Measurements from ENCODE around the gene ARHGEF12.

The ARHGEF12 gene

GRCh38 chr11:120398132-120398531 lies 61.9 kb downstream of the ARHGEF12 start:
- DNase-seq (ENCODE audit: low read depth, low spot score), result no peak
- no peaks in the 10 kb centered on the region for H3K4me1 ChIP-seq (ENCODE audit: control insufficient read depth, insufficient read depth, low read length)
- no peaks in the 10 kb centered on the region for H3K9me3 ChIP-seq (ENCODE audit: control insufficient read depth, insufficient read depth, low read length)
- no peaks in the 10 kb centered on the region for H3K36me3 ChIP-seq (ENCODE audit: control insufficient read depth, insufficient read depth, low read length)
- no peaks in the 10 kb centered on the region for H3K27me3 ChIP-seq (ENCODE audit: control insufficient read depth, insufficient read depth, low read length)
- H3K27ac ChIP-seq (ENCODE audit: low read length), result no peak overlapping the region
- H3K4me3 ChIP-seq (ENCODE audit: low read length), result no peak overlapping the region
- WGBS (ENCODE audit: insufficient coverage, insufficient read length), result 100% methylated on average over 1 of the region's 2 CpGs

DNA sequence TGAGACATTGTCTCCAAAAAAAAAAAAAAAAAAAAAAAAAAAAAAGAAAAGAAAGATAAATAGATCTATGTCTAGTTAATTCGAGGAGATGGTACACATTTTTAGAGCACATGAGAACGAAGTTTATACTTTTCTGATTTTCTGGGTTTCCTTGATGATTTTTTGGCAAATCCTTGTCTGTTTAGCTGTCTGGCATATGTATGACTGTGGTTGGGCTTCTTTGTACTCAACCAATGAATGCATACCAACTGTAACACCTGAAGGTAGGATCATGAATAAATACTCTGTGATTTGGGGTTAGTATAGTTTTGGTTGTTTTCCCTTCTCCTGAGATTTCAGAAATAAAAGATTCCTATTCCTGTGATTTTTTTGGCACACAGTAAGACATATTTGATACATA lies 63.1 kb downstream of the ARHGEF12 start:
- DNase-seq (ENCODE audit: low read depth, low spot score), result no peak
- Histone ChIP-seq H3K27me3 (ENCODE audit: control insufficient read depth, insufficient read depth, low read length) (no peaks in the 10 kb centered on the region), H3K27ac (ENCODE audit: low read length) (no peak overlapping the region), H3K36me3 (ENCODE audit: control insufficient read depth, insufficient read depth, low read length) (no peaks in the 10 kb centered on the region), H3K9me3 (ENCODE audit: control insufficient read depth, insufficient read depth, low read length) (no peaks in the 10 kb centered on the region), H3K4me3 (ENCODE audit: low read length) (no peak overlapping the region), H3K4me1 (ENCODE audit: control insufficient read depth, insufficient read depth, low read length) (no peaks in the 10 kb centered on the region)
- no CpG with 5 or more reads among the region's 2 CpGs for WGBS (ENCODE audit: insufficient coverage, insufficient read length)

DNA sequence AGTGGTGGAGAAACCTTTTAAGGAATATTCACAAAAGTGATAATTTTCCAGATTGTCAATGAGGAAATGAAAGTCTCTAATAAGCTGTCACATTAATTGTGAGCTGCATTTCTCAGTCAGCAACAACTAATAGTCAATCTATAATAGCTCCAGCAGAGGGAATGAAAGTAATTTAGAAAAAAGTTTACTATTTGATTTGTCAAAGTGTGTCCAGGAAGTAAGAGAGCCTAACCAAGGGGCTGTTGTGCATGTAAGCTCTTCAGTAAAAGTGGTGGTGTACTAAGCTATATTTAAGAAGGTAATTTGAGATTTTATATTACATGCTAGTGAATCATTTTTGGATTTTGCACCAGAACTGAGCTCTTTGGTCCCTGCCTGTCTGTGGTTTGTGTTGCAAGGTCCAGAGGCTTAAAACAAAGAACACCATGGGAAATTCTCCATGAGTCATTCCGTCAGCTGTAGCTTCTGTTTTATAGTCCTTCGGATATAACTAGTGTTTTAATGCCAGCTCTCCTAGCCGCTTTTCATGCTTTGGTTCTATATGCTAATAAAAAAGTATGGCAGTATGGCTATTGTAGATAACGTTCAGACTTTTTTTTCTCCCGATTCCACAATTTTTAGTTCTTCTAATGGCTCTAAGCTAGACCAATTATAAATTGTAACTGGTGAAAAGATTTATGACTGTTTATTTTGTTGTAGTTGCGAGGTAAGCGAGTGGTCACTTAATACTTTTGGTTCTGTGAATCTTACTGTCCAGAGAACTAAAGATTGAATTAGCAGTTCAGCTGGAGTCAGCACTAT lies 64.6 kb downstream of the ARHGEF12 start:
- no CpG with 5 or more reads among the region's 7 CpGs for WGBS (ENCODE audit: insufficient coverage, insufficient read length)
- Histone ChIP-seq H3K27ac (ENCODE audit: low read length) (no peak overlapping the region), H3K27me3 (ENCODE audit: control insufficient read depth, insufficient read depth, low read length) (no peaks in the 10 kb centered on the region), H3K9me3 (ENCODE audit: control insufficient read depth, insufficient read depth, low read length) (no peaks in the 10 kb centered on the region), H3K4me1 (ENCODE audit: control insufficient read depth, insufficient read depth, low read length) (no peaks in the 10 kb centered on the region), H3K36me3 (ENCODE audit: control insufficient read depth, insufficient read depth, low read length) (no peaks in the 10 kb centered on the region), H3K4me3 (ENCODE audit: low read length) (no peak overlapping the region)
- no peak for DNase-seq (ENCODE audit: low read depth, low spot score)

DNA sequence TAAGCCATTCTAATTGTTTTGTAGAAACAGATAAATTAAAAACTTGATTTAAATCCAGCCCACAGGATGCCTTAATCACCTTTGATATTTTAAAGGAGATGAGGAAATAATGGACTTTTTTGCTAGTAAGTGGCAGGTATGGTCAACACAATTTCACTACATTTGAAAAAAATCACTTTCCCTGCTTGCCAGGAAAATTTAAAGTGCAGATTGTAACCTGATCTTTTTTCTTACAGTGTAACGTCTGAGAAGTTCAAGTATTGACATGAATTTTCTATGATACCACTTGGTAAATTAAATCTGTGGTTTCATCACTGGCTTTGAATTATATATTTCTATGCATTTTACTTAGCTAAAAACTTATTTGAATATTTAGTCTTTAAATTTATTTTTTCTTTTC lies 65.3 kb downstream of the ARHGEF12 start:
- Histone ChIP-seq H3K36me3 (ENCODE audit: control insufficient read depth, insufficient read depth, low read length) (no peaks in the 10 kb centered on the region), H3K9me3 (ENCODE audit: control insufficient read depth, insufficient read depth, low read length) (no peaks in the 10 kb centered on the region), H3K27me3 (ENCODE audit: control insufficient read depth, insufficient read depth, low read length) (no peaks in the 10 kb centered on the region), H3K4me1 (ENCODE audit: control insufficient read depth, insufficient read depth, low read length) (no peaks in the 10 kb centered on the region), H3K27ac (ENCODE audit: low read length) (no peak overlapping the region), H3K4me3 (ENCODE audit: low read length) (no peak overlapping the region)
- WGBS (ENCODE audit: insufficient coverage, insufficient read length), result no CpG with 5 or more reads among the region's 1 CpG
- no peak for DNase-seq (ENCODE audit: low read depth, low spot score)

DNA sequence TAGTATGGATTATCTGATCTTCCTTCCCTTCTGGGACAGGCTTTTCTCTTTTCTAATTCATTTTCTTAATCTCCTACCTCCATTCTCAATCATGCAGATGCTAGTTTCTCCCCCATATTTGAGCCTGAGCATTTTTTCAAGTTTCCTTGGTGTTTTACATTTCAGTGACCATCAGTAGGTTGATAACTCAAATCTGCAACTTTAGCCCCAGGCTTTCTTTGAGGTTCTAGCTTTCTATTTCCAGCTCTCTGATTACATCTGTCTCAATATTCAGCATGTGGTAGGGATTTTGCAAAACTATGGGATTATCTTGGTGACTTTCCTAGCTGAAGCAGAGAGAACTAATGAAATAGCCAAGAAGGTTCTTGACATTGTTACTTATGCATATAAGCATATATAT lies 67.8 kb downstream of the ARHGEF12 start:
- Histone ChIP-seq H3K4me3 (ENCODE audit: low read length) (no peak overlapping the region), H3K9me3 (ENCODE audit: control insufficient read depth, insufficient read depth, low read length) (no peaks in the 10 kb centered on the region), H3K27me3 (ENCODE audit: control insufficient read depth, insufficient read depth, low read length) (no peaks in the 10 kb centered on the region), H3K36me3 (ENCODE audit: control insufficient read depth, insufficient read depth, low read length) (no peaks in the 10 kb centered on the region), H3K4me1 (ENCODE audit: control insufficient read depth, insufficient read depth, low read length) (no peaks in the 10 kb centered on the region), H3K27ac (ENCODE audit: low read length) (no peak overlapping the region)
- DNase-seq (ENCODE audit: low read depth, low spot score), result no peak

- no peak for DNase-seq (ENCODE audit: low read depth, low spot score)
- no peak overlapping the region for H3K27ac ChIP-seq (ENCODE audit: low read length)
- no peaks in the 10 kb centered on the region for H3K4me1 ChIP-seq (ENCODE audit: control insufficient read depth, insufficient read depth, low read length)
- no peak overlapping the region for H3K4me3 ChIP-seq (ENCODE audit: low read length)
- no peaks in the 10 kb centered on the region for H3K27me3 ChIP-seq (ENCODE audit: control insufficient read depth, insufficient read depth, low read length)
- WGBS (ENCODE audit: insufficient coverage, insufficient read length), result no CpG with 5 or more reads among the region's 6 CpGs
- no peaks in the 10 kb centered on the region for H3K36me3 ChIP-seq (ENCODE audit: control insufficient read depth, insufficient read depth, low read length)
- no peaks in the 10 kb centered on the region for H3K9me3 ChIP-seq (ENCODE audit: control insufficient read depth, insufficient read depth, low read length)
Observed at GRCh38 chr11:120404495-120404894, 68.3 kb downstream of the ARHGEF12 start.

DNA sequence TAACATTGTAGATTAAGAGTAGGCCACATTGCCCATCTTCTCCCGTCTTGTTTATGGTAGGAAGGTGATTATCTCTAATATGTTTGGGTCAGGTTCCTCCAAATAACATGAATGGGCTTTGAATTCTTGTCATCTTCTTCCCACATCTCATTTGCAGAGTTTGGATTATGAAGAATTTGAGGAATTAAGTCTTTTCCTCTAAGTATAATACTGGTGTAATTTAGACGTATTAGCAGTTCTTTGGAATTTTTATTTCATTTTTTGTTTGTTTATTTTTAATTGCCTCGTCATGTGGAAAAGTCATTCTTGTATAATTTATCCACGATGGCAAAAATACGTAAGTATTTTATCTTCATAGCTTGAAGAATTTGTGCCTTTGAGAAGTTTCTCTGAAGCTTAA lies 73.4 kb downstream of the ARHGEF12 start:
- no peaks in the 10 kb centered on the region for H3K4me1 ChIP-seq (ENCODE audit: control insufficient read depth, insufficient read depth, low read length)
- H3K4me3 ChIP-seq (ENCODE audit: low read length), result no peak overlapping the region
- no peaks in the 10 kb centered on the region for H3K36me3 ChIP-seq (ENCODE audit: control insufficient read depth, insufficient read depth, low read length)
- H3K27me3 ChIP-seq (ENCODE audit: control insufficient read depth, insufficient read depth, low read length), result no peaks in the 10 kb centered on the region
- no peak overlapping the region for H3K27ac ChIP-seq (ENCODE audit: low read length)
- H3K9me3 ChIP-seq (ENCODE audit: control insufficient read depth, insufficient read depth, low read length), result no peaks in the 10 kb centered on the region
- DNase-seq (ENCODE audit: low read depth, low spot score), result no peak
- WGBS (ENCODE audit: insufficient coverage, insufficient read length), result no CpG with 5 or more reads among the region's 5 CpGs

- no peaks in the 10 kb centered on the region for H3K27me3 ChIP-seq (ENCODE audit: control insufficient read depth, insufficient read depth, low read length)
- no peaks in the 10 kb centered on the region for H3K36me3 ChIP-seq (ENCODE audit: control insufficient read depth, insufficient read depth, low read length)
- no peak overlapping the region for H3K4me3 ChIP-seq (ENCODE audit: low read length)
- no peaks in the 10 kb centered on the region for H3K9me3 ChIP-seq (ENCODE audit: control insufficient read depth, insufficient read depth, low read length)
- H3K4me1 ChIP-seq (ENCODE audit: control insufficient read depth, insufficient read depth, low read length), result no peaks in the 10 kb centered on the region
- no peak for DNase-seq (ENCODE audit: low read depth, low spot score)
- no peak overlapping the region for H3K27ac ChIP-seq (ENCODE audit: low read length)
- WGBS (ENCODE audit: insufficient coverage, insufficient read length), result no CpG with 5 or more reads among the region's 8 CpGs
Observed at GRCh38 chr11:120410622-120411380, 74.6 kb downstream of the ARHGEF12 start.

- no peaks in the 10 kb centered on the region for H3K4me1 ChIP-seq (ENCODE audit: control insufficient read depth, insufficient read depth, low read length)
- no peak for DNase-seq (ENCODE audit: low read depth, low spot score)
- H3K27ac ChIP-seq (ENCODE audit: low read length), result no peak overlapping the region
Observed at GRCh38 chr11:120413480-120413879, 77.3 kb downstream of the ARHGEF12 start.

DNA sequence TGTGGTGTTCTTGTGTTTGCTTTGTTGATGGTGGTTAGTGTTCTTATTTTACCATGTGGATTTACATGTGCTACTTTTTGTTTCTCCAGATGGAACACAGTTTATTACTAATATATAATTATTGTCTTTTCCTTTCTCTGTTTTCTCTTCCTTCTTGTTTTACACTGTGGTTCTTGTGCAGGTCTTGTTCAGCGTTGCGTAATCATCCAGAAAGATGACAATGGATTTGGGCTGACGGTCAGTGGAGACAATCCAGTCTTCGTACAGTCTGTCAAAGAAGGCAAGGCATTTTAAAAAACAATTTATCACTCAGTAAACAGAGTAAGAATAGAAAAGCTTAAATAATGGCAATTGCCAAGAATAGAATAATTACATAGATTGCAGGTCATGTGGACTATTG lies 84.4 kb downstream of the ARHGEF12 start:
- Histone ChIP-seq H3K9me3 (ENCODE audit: control insufficient read depth, insufficient read depth, low read length) (no peaks in the 10 kb centered on the region), H3K27me3 (ENCODE audit: control insufficient read depth, insufficient read depth, low read length) (no peaks in the 10 kb centered on the region), H3K27ac (ENCODE audit: low read length) (no peak overlapping the region), H3K36me3 (ENCODE audit: control insufficient read depth, insufficient read depth, low read length) (no peaks in the 10 kb centered on the region), H3K4me3 (ENCODE audit: low read length) (no peak overlapping the region), H3K4me1 (ENCODE audit: control insufficient read depth, insufficient read depth, low read length) (no peaks in the 10 kb centered on the region)
- no peak for DNase-seq (ENCODE audit: low read depth, low spot score)
- no CpG with 5 or more reads among the region's 4 CpGs for WGBS (ENCODE audit: insufficient coverage, insufficient read length)

More at GRCh38 chr11:120413480-120413879, 77.3 kb downstream of the ARHGEF12 start:
- Histone ChIP-seq H3K27me3 (ENCODE audit: control insufficient read depth, insufficient read depth, low read length) (no peaks in the 10 kb centered on the region), H3K4me3 (ENCODE audit: low read length) (no peak overlapping the region), H3K9me3 (ENCODE audit: control insufficient read depth, insufficient read depth, low read length) (no peaks in the 10 kb centered on the region), H3K36me3 (ENCODE audit: control insufficient read depth, insufficient read depth, low read length) (no peaks in the 10 kb centered on the region)

All from iPS DF 6.9 (cell line).